22Rv1 (cell line): ENCODE data around the gene PCDH12.
A peak's percentile ranks its signal among the peaks of the same experiment; 100 is the strongest.

Experiments used
- H3K27ac ChIP-seq: fragments of 450-650 bp; 2 replicates; pipeline ENCODE4 v1.5.1; 2017
- CTCF ChIP-seq: fragments of 450-650 bp; IDR thresholded peaks from 2 replicates; pipeline ENCODE4 v1.5.1; 2017; ENCODE audit warnings: mild to moderate bottlenecking
- ZFX ChIP-seq: fragments of 450-650 bp; IDR thresholded peaks from 2 replicates; pipeline ENCODE4 v1.6.1; 2017; ENCODE audit warnings: antibody characterized with exemption, borderline replicate concordance

PCDH12 gene

GRCh38 chr5:141914797-141915196, 43.2 kb downstream of the PCDH12 start:
- TF ChIP-seq ZFX (no peak), CTCF (no peak)
- no peak overlapping the region for H3K27ac ChIP-seq

- no peak overlapping the region for H3K27ac ChIP-seq
- TF ChIP-seq ZFX (no peak), CTCF (peak; percentile 18)
These were observed 43.7 kb downstream of the PCDH12 start for GRCh38 chr5:141914199-141914743.

GRCh38 chr5:141913560-141914198, 44.3 kb downstream of the PCDH12 start:
- no peak for TF ChIP-seq ZFX
- TF ChIP-seq CTCF: no peak; the same call in 1 of the 2 replicates
- H3K27ac ChIP-seq: no peak overlapping the region

GRCh38 chr5:141910271-141910673, 47.7 kb downstream of the PCDH12 start:
- H3K27ac ChIP-seq: no peak overlapping the region
- TF ChIP-seq CTCF: no peak

- no peak overlapping the region for H3K27ac ChIP-seq
- TF ChIP-seq CTCF (no peak), ZFX (no peak)
These were observed 48.8 kb downstream of the PCDH12 start for GRCh38 chr5:141909212-141909611.

- no peak for TF ChIP-seq ZFX
- no peak for TF ChIP-seq CTCF
- no peak overlapping the region for H3K27ac ChIP-seq
These were observed 49.2 kb downstream of the PCDH12 start for GRCh38 chr5:141908796-141909195.

GRCh38 chr5:141906972-141907371, 51.0 kb downstream of the PCDH12 start:
- no peak overlapping the region for H3K27ac ChIP-seq
- TF ChIP-seq ZFX: no peak
- no peak for TF ChIP-seq CTCF
